Loucy (cell line): ENCODE measurements around the gene KHK.

Experiments
- H2AFZ ChIP-seq: fragments of 200-600 bp; sonication (generic); 2 replicates; pipeline ENCODE4 v1.6.0; 2016; ENCODE audit warnings: antibody characterized with exemption, mild to moderate bottlenecking, low read length, moderate library complexity
- H3F3A ChIP-seq: fragments of 200-600 bp; 2 replicates; pipeline ENCODE4 v1.6.0; 2016; ENCODE audit warnings: antibody characterized with exemption, low read depth, mild to moderate bottlenecking
- H3K27me3 ChIP-seq: fragments of 200-600 bp; sonication (generic); 2 replicates; pipeline ENCODE4 v1.6.1; 2014; ENCODE audit warnings: low read length, mild to moderate bottlenecking; ENCODE audit not compliant: insufficient read depth, poor library complexity, severe bottlenecking
- H3K36me3 ChIP-seq: fragments of 200-600 bp; sonication (generic); 2 replicates; pipeline ENCODE4 v1.6.1; 2016; ENCODE audit warnings: low read length; ENCODE audit not compliant: insufficient read depth
- H3K4me1 ChIP-seq: fragments of 200-600 bp; sonication (generic); 2 replicates; pipeline ENCODE4 v1.5.1; 2014; ENCODE audit warnings: low read length, mild to moderate bottlenecking; ENCODE audit not compliant: insufficient read depth, poor library complexity, severe bottlenecking
- H3K4me2 ChIP-seq: fragments of 200-600 bp; sonication (generic); 2 replicates; pipeline ENCODE4 v1.6.0; 2014; ENCODE audit warnings: antibody characterized with exemption, low read length, low read depth, mild to moderate bottlenecking; ENCODE audit not compliant: poor library complexity, severe bottlenecking
- H3K4me3 ChIP-seq: fragments of 200-600 bp; sonication (generic); 2 replicates; pipeline ENCODE4 v1.5.1; 2014; ENCODE audit warnings: low read length, mild to moderate bottlenecking, mixed read lengths; ENCODE audit not compliant: poor library complexity, severe bottlenecking
- H3K79me2 ChIP-seq: fragments of 200-600 bp; sonication (generic); 2 replicates; pipeline ENCODE4 v1.6.1; 2014; ENCODE audit warnings: low read length; ENCODE audit not compliant: insufficient read depth
- H3K9ac ChIP-seq: fragments of 200-600 bp; sonication (generic); 2 replicates; pipeline ENCODE4 v1.6.0; 2014; ENCODE audit warnings: mild to moderate bottlenecking, low read depth, low read length, moderate library complexity; ENCODE audit not compliant: poor library complexity, severe bottlenecking
- H3K9me2 ChIP-seq: fragments of 200-600 bp; sonication (generic); replicated peaks from 2 replicates; pipeline ENCODE4 v1.6.1; 2016; ENCODE audit warnings: low read depth, low read length, mixed read lengths
- H3K9me3 ChIP-seq: fragments of 200-600 bp; sonication (generic); 2 replicates; pipeline ENCODE4 v1.6.1; 2014; ENCODE audit warnings: mild to moderate bottlenecking, antibody characterized with exemption, low read length, low read depth; ENCODE audit not compliant: insufficient read depth
- H4K20me1 ChIP-seq: fragments of 200-600 bp; sonication (generic); 2 replicates; pipeline ENCODE4 v1.6.0; 2014; ENCODE audit warnings: antibody characterized with exemption, low read length, mild to moderate bottlenecking; ENCODE audit not compliant: insufficient read depth, poor library complexity, severe bottlenecking
- EZH2phosphoT487 ChIP-seq: fragments of 200-600 bp; IDR thresholded peaks from 2 replicates; pipeline ENCODE4 v1.6.1; 2018; ENCODE audit warnings: antibody characterized with exemption, mild to moderate bottlenecking, moderate library complexity, borderline replicate concordance
- TF ChIP-seq, protein P1 (sequence below): fragments of 200-600 bp; sonication (generic); conservative IDR thresholded peaks from 2 replicates; pipeline ENCODE4 v1.5.1; 2014; ENCODE audit warnings: mild to moderate bottlenecking, antibody characterized with exemption, low read length

KHK gene

DNA sequence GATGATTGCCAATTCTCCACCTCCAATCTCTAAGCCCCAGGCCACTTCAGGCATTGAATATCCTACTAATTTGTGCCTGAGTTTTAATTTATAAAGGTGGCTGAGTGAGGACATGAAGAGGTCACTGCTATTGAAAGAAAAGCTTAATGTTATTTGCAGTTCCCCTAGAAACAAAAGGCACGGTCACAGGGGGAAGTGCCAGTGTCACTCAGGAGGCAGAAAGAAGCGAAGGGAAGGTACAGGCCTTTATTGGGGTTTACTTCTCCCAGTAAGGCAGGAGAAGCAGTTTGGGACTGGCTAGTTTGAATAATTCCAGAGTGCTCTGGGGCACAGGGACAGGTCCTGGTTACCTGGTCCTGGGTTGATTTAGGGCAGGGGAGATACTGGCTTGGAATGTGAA is 35.3 kb downstream of the KHK start:
- H3F3A ChIP-seq, result no peaks in the 10 kb centered on the region
- H3K4me2 ChIP-seq, result no peak overlapping the region
- no peaks in the 10 kb centered on the region for H3K36me3 ChIP-seq
- H3K79me2 ChIP-seq, result no peaks in the 10 kb centered on the region
- no peaks in the 10 kb centered on the region for H3K27me3 ChIP-seq
- no peaks in the 10 kb centered on the region for H4K20me1 ChIP-seq
- peaks cover 5% of the 10 kb centered on the region for H3K4me1 ChIP-seq
- H3K9me3 ChIP-seq, result no peaks in the 10 kb centered on the region
- no peak overlapping the region for H3K9ac ChIP-seq
- H2AFZ ChIP-seq, result peak overlapping the region; percentile 51
- H3K9me2 ChIP-seq, result no peaks in the 10 kb centered on the region
- TF ChIP-seq, protein P1, sequence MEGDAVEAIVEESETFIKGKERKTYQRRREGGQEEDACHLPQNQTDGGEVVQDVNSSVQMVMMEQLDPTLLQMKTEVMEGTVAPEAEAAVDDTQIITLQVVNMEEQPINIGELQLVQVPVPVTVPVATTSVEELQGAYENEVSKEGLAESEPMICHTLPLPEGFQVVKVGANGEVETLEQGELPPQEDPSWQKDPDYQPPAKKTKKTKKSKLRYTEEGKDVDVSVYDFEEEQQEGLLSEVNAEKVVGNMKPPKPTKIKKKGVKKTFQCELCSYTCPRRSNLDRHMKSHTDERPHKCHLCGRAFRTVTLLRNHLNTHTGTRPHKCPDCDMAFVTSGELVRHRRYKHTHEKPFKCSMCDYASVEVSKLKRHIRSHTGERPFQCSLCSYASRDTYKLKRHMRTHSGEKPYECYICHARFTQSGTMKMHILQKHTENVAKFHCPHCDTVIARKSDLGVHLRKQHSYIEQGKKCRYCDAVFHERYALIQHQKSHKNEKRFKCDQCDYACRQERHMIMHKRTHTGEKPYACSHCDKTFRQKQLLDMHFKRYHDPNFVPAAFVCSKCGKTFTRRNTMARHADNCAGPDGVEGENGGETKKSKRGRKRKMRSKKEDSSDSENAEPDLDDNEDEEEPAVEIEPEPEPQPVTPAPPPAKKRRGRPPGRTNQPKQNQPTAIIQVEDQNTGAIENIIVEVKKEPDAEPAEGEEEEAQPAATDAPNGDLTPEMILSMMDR, result no peak
- TF ChIP-seq EZH2phosphoT487, result no peak
- no peak overlapping the region for H3K4me3 ChIP-seq

DNA sequence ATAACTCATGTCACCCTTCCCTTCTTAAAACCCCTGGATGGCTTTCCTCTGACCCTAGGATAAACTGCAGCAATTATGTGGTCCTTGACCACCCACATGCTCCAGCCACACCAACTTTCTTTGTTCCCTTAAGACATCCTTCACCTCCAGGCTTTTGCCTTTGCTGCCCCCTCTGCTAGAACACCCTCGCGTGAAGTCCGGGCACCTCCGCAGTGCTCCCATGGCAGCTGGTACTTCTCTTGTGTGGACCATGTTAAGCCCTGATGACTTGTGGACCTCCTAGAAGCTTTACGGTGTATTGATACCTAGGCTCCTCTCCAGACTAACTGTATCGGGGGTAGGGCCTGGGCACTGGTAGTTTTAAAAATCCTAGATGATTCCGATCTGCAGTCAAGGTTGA is 36.2 kb downstream of the KHK start:
- H3K4me2 ChIP-seq, result peak overlapping the region; percentile 80
- no peaks in the 10 kb centered on the region for H3K9me2 ChIP-seq
- peak overlapping the region; percentile 73 for H3K4me3 ChIP-seq
- no peaks in the 10 kb centered on the region for H3K9me3 ChIP-seq
- no peak overlapping the region for H3K9ac ChIP-seq
- H3K36me3 ChIP-seq, result no peaks in the 10 kb centered on the region
- peaks cover 5% of the 10 kb centered on the region for H3K4me1 ChIP-seq
- no peaks in the 10 kb centered on the region for H3K27me3 ChIP-seq
- H4K20me1 ChIP-seq, result no peaks in the 10 kb centered on the region
- TF ChIP-seq, protein P1, result no peak
- no peak for TF ChIP-seq EZH2phosphoT487
- no peaks in the 10 kb centered on the region for H3F3A ChIP-seq
- no peak overlapping the region; the same call in none of the 2 replicates for H2AFZ ChIP-seq
- no peaks in the 10 kb centered on the region for H3K79me2 ChIP-seq

DNA sequence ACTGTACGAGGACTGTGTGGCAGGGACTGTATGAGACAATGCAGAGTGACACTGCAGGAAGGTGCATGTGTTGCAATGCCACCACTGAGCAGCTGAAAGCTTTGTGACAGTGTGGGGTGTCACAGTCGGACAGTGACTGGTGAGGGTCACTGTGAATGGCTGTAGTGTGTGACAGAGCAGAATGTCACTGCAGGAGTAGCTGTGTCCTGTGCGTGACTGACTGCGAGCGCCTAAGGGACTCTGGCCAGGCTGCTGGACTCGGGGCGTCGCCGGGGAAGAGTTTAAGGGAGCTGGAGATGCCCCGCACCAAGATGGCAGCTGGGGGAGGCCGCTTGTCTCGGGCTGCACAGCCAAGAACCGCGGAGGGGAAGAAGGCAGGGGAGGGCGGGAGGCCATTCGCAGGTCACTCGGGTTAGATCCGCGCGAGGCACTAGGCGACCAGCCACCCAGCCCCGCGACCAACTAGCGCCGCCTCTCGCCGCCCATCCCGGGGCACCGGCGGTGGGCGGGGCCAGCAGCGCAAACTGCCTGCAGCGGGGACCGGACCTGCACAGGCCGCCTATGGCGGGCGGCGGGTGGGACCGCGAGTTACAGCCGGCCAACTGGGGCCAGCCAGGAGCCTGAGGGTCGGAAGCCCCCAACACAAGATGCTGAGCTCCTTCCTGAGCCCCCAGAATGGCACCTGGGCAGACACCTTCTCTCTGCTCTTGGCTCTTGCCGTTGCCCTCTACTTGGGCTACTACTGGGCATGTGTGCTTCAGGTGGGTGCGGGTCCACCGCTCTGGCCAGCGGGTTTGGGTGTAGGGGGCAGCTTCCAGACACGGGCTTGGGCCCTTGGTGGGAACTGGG is 37.0 kb downstream of the KHK start, which contains the start of gene ABHD1:
Gene ABHD1 (plus strand): TSS at position 514 of the 849 bp plus-strand sequence. CDS start 134 bp downstream, at position 648.
- Histone ChIP-seq H3K27me3 (no peaks in the 10 kb centered on the region), H3K9me2 (no peaks in the 10 kb centered on the region), H3K79me2 (no peaks in the 10 kb centered on the region), H4K20me1 (no peaks in the 10 kb centered on the region), H3K4me1 (peaks cover 5% of the 10 kb centered on the region), H3K9ac (peak within 1 kb of the TSS; percentile 56), H3F3A (no peaks in the 10 kb centered on the region), H3K9me3 (no peaks in the 10 kb centered on the region), H3K4me2 (peak within 1 kb of the TSS; percentile 80), H3K36me3 (no peaks in the 10 kb centered on the region), H2AFZ (peak within 1 kb of the TSS; percentile 95), H3K4me3 (peak within 1 kb of the TSS; percentile 73)
- no peak for TF ChIP-seq EZH2phosphoT487
- TF ChIP-seq, protein P1, result no peak
